ENCODE results near the gene RCN2. TPM values are rescaled to one million over a fixed set of nuclear protein-coding genes. Genes with fewer than 3 reads are reported as not detected.

Gene RCN2
- total and polyA plus RNA-seq, 2 donors, result 31.6 to 51.7 TPM

GRCh38 chr15:76942331-76942730, 10.8 kb downstream of the RCN2 start:
- 96% methylated on average over 2 of the region's 2 CpGs for WGBS
- Histone ChIP-seq H3K27me3 (ENCODE audit: control insufficient read depth in 2 of 2, insufficient read depth in 1 of 2, low read length in 1 of 2) (no peaks in the 10 kb centered on the region), H3K9me3 (ENCODE audit: control insufficient read depth in 2 of 2, insufficient read depth in 1 of 2, low read length in 1 of 2) (no peaks in the 10 kb centered on the region), H3K36me3 (ENCODE audit: control insufficient read depth in 2 of 2, insufficient read depth in 2 of 2, low read length in 1 of 2) (peaks cover 12 to 30% of the 10 kb centered on the region in 2 donors), H3K4me3 (ENCODE audit: low read length in 2 of 2) (no peak overlapping the region), H3K4me1 (ENCODE audit: control insufficient read depth in 2 of 2, insufficient read depth in 2 of 2, low read length in 2 of 2) (no peaks in the 10 kb centered on the region), H3K27ac (ENCODE audit: low read depth in 1 of 2, low read length in 1 of 2) (no peak overlapping the region)
- DNase-seq (ENCODE audit: low read depth in 6 of 9, low spot score in 9 of 9), result no peak

DNA sequence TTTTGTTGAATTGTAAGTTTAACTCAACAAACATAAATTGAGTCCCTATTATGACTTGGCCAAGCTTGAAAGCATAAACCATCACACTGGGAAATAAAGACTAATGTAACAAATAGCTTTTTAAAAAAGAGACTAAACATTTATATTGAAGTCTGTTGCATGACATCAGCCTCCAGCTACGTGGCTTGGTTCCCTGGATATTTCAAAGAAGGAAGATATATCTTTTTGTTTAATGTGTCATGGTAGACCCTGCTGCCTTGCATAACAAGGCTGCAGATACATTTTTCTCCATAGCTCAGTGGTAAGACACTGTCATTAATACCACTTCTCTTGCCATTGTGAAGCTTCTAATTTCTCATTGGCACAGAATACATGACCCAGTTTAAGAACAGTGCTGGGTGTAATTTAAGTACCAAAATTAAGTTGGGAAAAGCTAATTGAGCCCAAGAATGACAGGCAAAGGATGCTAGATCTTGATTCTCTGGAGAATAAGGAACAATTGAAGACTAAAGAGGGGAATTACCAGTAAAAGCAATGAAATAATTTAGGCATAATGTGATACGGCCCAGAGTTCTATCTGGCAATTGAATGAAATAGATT, 14.0 kb downstream of the RCN2 start:
- Histone ChIP-seq H3K36me3 (ENCODE audit: control insufficient read depth in 2 of 2, insufficient read depth in 2 of 2, low read length in 1 of 2) (peaks cover 6 to 36% of the 10 kb centered on the region in 2 donors), H3K4me1 (ENCODE audit: control insufficient read depth in 2 of 2, insufficient read depth in 2 of 2, low read length in 2 of 2) (no peaks in the 10 kb centered on the region), H3K27me3 (ENCODE audit: control insufficient read depth in 2 of 2, insufficient read depth in 1 of 2, low read length in 1 of 2) (no peaks in the 10 kb centered on the region), H3K27ac (ENCODE audit: low read depth in 1 of 2, low read length in 1 of 2) (no peak overlapping the region), H3K4me3 (ENCODE audit: low read length in 2 of 2) (no peak overlapping the region), H3K9me3 (ENCODE audit: control insufficient read depth in 2 of 2, insufficient read depth in 1 of 2, low read length in 1 of 2) (no peaks in the 10 kb centered on the region)
- DNase-seq (ENCODE audit: low read depth in 6 of 9, low spot score in 9 of 9), result no peak
- WGBS, result 96% methylated on average over 2 of the region's 2 CpGs

GRCh38 chr15:76947454-76947853, 15.9 kb downstream of the RCN2 start:
- no peak overlapping the region for H3K27ac ChIP-seq (ENCODE audit: low read depth in 1 of 2, low read length in 1 of 2)
- 48% methylated on average over 3 of the region's 3 CpGs for WGBS
- H3K36me3 ChIP-seq (ENCODE audit: control insufficient read depth in 2 of 2, insufficient read depth in 2 of 2, low read length in 1 of 2), result peaks cover 6 to 39% of the 10 kb centered on the region in 2 donors
- no peaks in the 10 kb centered on the region for H3K4me1 ChIP-seq (ENCODE audit: control insufficient read depth in 2 of 2, insufficient read depth in 2 of 2, low read length in 2 of 2)
- no peaks in the 10 kb centered on the region for H3K9me3 ChIP-seq (ENCODE audit: control insufficient read depth in 2 of 2, insufficient read depth in 1 of 2, low read length in 1 of 2)
- no peaks in the 10 kb centered on the region for H3K27me3 ChIP-seq (ENCODE audit: control insufficient read depth in 2 of 2, insufficient read depth in 1 of 2, low read length in 1 of 2)
- no peak overlapping the region for H3K4me3 ChIP-seq (ENCODE audit: low read length in 2 of 2)
- no peak for DNase-seq (ENCODE audit: low read depth in 6 of 9, low spot score in 9 of 9)

DNA sequence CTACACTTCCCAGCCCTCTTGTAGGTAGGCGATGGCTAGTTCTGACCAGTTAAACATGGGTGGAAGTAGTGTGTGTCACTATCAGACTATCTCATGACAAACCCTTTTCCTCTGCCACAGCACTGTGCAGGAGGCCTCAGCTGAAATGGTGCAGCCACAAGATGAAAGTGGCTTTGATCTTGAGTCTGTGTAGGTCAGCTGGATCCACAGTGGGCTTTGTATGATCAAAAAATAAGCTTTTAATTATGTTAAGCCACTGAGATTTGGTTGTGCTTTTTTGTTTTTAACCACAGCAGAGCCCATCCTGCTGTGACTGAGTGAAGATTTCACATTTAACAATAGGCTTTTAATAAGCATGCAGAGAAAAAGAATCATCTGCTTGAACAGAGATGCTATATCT, 19.7 kb downstream of the RCN2 start:
- H3K36me3 ChIP-seq (ENCODE audit: control insufficient read depth in 2 of 2, insufficient read depth in 2 of 2, low read length in 1 of 2), result peaks cover 0 to 19% of the 10 kb centered on the region in 2 donors
- H3K4me3 ChIP-seq (ENCODE audit: low read length in 2 of 2), result no peak overlapping the region
- H3K9me3 ChIP-seq (ENCODE audit: control insufficient read depth in 2 of 2, insufficient read depth in 1 of 2, low read length in 1 of 2), result no peaks in the 10 kb centered on the region
- 93% methylated on average over 1 of the region's 1 CpG for WGBS
- no peak for DNase-seq (ENCODE audit: low read depth in 6 of 9, low spot score in 9 of 9)
- no peaks in the 10 kb centered on the region for H3K4me1 ChIP-seq (ENCODE audit: control insufficient read depth in 2 of 2, insufficient read depth in 2 of 2, low read length in 2 of 2)
- no peaks in the 10 kb centered on the region for H3K27me3 ChIP-seq (ENCODE audit: control insufficient read depth in 2 of 2, insufficient read depth in 1 of 2, low read length in 1 of 2)
- no peak overlapping the region for H3K27ac ChIP-seq (ENCODE audit: low read depth in 1 of 2, low read length in 1 of 2)

GRCh38 chr15:76953913-76954312, 22.4 kb downstream of the RCN2 start:
- Histone ChIP-seq H3K36me3 (ENCODE audit: control insufficient read depth in 2 of 2, insufficient read depth in 2 of 2, low read length in 1 of 2) (peaks cover 0 to 6% of the 10 kb centered on the region in 2 donors), H3K9me3 (ENCODE audit: control insufficient read depth in 2 of 2, insufficient read depth in 1 of 2, low read length in 1 of 2) (no peaks in the 10 kb centered on the region), H3K4me3 (ENCODE audit: low read length in 2 of 2) (no peak overlapping the region), H3K4me1 (ENCODE audit: control insufficient read depth in 2 of 2, insufficient read depth in 2 of 2, low read length in 2 of 2) (no peaks in the 10 kb centered on the region), H3K27ac (ENCODE audit: low read depth in 1 of 2, low read length in 1 of 2) (no peak overlapping the region), H3K27me3 (ENCODE audit: control insufficient read depth in 2 of 2, insufficient read depth in 1 of 2, low read length in 1 of 2) (no peaks in the 10 kb centered on the region)
- no peak for DNase-seq (ENCODE audit: low read depth in 6 of 9, low spot score in 9 of 9)
- 77% methylated on average over 3 of the region's 3 CpGs for WGBS

- Histone ChIP-seq H3K4me1 (ENCODE audit: control insufficient read depth in 2 of 2, insufficient read depth in 2 of 2, low read length in 2 of 2) (no peaks in the 10 kb centered on the region), H3K9me3 (ENCODE audit: control insufficient read depth in 2 of 2, insufficient read depth in 1 of 2, low read length in 1 of 2) (no peaks in the 10 kb centered on the region), H3K27me3 (ENCODE audit: control insufficient read depth in 2 of 2, insufficient read depth in 1 of 2, low read length in 1 of 2) (no peaks in the 10 kb centered on the region), H3K36me3 (ENCODE audit: control insufficient read depth in 2 of 2, insufficient read depth in 2 of 2, low read length in 1 of 2) (peaks cover 0 to 4% of the 10 kb centered on the region in 2 donors), H3K27ac (ENCODE audit: low read depth in 1 of 2, low read length in 1 of 2) (no peak overlapping the region), H3K4me3 (ENCODE audit: low read length in 2 of 2) (no peak overlapping the region)
- DNase-seq (ENCODE audit: low read depth in 6 of 9, low spot score in 9 of 9), result no peak
- whole genome bisulfite sequencing, result 95% methylated on average over 2 of the region's 2 CpGs
Observed at GRCh38 chr15:76954744-76955143, 23.2 kb downstream of the RCN2 start.

GRCh38 chr15:76961268-76962011, 29.9 kb downstream of the RCN2 start:
- no peaks in the 10 kb centered on the region for H3K27me3 ChIP-seq (ENCODE audit: control insufficient read depth in 2 of 2, insufficient read depth in 1 of 2, low read length in 1 of 2)
- no peak for DNase-seq (ENCODE audit: low read depth in 6 of 9, low spot score in 9 of 9)
- H3K4me3 ChIP-seq (ENCODE audit: low read length in 2 of 2), result no peak overlapping the region
- no peaks in the 10 kb centered on the region for H3K4me1 ChIP-seq (ENCODE audit: control insufficient read depth in 2 of 2, insufficient read depth in 2 of 2, low read length in 2 of 2)
- H3K36me3 ChIP-seq (ENCODE audit: control insufficient read depth in 2 of 2, insufficient read depth in 2 of 2, low read length in 1 of 2), result no peaks in the 10 kb centered on the region
- H3K27ac ChIP-seq (ENCODE audit: low read depth in 1 of 2, low read length in 1 of 2), result no peak overlapping the region
- H3K9me3 ChIP-seq (ENCODE audit: control insufficient read depth in 2 of 2, insufficient read depth in 1 of 2, low read length in 1 of 2), result no peaks in the 10 kb centered on the region
- WGBS, result 92% methylated on average over 6 of the region's 6 CpGs

DNA sequence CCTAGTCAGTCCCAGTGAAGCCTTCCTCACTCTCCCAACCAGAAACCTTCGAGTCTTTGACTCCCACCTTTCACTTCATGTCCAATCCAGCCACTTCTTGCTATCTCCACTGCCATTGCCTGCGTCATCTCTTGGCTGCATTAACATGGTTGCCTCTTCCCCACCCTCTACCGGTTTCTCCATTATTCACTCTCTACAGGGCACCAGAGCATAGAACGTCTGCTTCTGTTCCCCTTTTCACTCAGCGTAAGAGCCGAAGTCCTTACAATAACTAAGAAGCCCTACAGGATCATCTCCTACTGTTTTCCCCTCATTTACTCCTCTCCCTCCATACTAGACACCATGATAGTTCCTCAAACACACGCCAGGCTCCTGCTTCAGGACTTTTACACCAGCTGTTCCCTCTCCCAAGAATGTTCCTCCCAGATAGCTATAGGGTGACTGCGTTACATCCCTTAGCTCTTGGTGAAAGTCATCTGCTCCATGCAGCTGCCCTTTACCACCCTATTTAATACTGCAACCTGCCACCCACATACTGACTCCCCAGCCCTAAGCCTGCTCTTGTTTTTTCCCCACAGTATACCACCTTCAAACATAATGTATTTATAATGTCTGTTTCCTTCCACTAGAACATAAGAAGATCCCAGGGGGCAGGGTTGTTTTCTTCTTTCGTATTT, 30.9 kb downstream of the RCN2 start:
- H3K27me3 ChIP-seq (ENCODE audit: control insufficient read depth in 2 of 2, insufficient read depth in 1 of 2, low read length in 1 of 2), result no peaks in the 10 kb centered on the region
- H3K9me3 ChIP-seq (ENCODE audit: control insufficient read depth in 2 of 2, insufficient read depth in 1 of 2, low read length in 1 of 2), result no peaks in the 10 kb centered on the region
- peaks cover 0 to 3% of the 10 kb centered on the region in 2 donors for H3K4me1 ChIP-seq (ENCODE audit: control insufficient read depth in 2 of 2, insufficient read depth in 2 of 2, low read length in 2 of 2)
- 95% methylated on average over 9 of the region's 9 CpGs for WGBS
- H3K27ac ChIP-seq (ENCODE audit: low read depth in 1 of 2, low read length in 1 of 2), result no peak overlapping the region
- H3K4me3 ChIP-seq (ENCODE audit: low read length in 2 of 2), result no peak overlapping the region
- no peak for DNase-seq (ENCODE audit: low read depth in 6 of 9, low spot score in 9 of 9)
- H3K36me3 ChIP-seq (ENCODE audit: control insufficient read depth in 2 of 2, insufficient read depth in 2 of 2, low read length in 1 of 2), result no peaks in the 10 kb centered on the region

DNA sequence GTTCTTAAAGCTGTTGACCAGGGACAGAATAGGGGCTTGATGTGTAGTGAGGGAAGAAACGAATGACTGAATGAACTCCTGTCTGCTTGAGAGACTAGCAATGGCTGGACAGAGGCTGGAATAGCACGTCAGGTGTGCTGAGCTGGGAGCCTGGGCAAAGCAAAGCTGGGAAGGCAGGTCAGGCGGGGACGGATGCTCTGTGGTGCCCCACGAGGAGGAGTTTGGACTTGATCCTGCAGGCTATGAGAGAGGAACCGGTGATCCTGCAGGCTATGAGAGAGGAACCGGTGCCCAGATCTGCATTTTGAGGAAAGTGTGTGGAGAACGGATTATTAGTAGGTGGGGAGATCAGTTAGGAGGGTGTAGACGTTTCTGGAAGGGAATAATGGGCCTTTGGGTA, 32.0 kb downstream of the RCN2 start:
- no peaks in the 10 kb centered on the region for H3K36me3 ChIP-seq (ENCODE audit: control insufficient read depth in 2 of 2, insufficient read depth in 2 of 2, low read length in 1 of 2)
- peaks cover 0 to 3% of the 10 kb centered on the region in 2 donors for H3K4me1 ChIP-seq (ENCODE audit: control insufficient read depth in 2 of 2, insufficient read depth in 2 of 2, low read length in 2 of 2)
- no peak for DNase-seq (ENCODE audit: low read depth in 6 of 9, low spot score in 9 of 9)
- H3K4me3 ChIP-seq (ENCODE audit: low read length in 2 of 2), result no peak overlapping the region
- peak overlapping the region in 1 of 2 donors; percentile 57 for H3K27ac ChIP-seq (ENCODE audit: low read depth in 1 of 2, low read length in 1 of 2)
- no peaks in the 10 kb centered on the region for H3K9me3 ChIP-seq (ENCODE audit: control insufficient read depth in 2 of 2, insufficient read depth in 1 of 2, low read length in 1 of 2)
- 94% methylated on average over 9 of the region's 9 CpGs for WGBS
- H3K27me3 ChIP-seq (ENCODE audit: control insufficient read depth in 2 of 2, insufficient read depth in 1 of 2, low read length in 1 of 2), result no peaks in the 10 kb centered on the region
